ENCODE measurements around the gene CNTN1. TPM values are rescaled to one million over a fixed set of nuclear protein-coding genes. Genes with fewer than 3 reads are reported as not detected.
"Not testable (repeated sequence)": the region's sequence is repeated elsewhere in the genome, so short reads cannot be mapped to it uniquely, and the experiment has no call there.

The CNTN1 gene
- total RNA-seq, 1 donor from 2014 or later, result 1.8 TPM

DNA sequence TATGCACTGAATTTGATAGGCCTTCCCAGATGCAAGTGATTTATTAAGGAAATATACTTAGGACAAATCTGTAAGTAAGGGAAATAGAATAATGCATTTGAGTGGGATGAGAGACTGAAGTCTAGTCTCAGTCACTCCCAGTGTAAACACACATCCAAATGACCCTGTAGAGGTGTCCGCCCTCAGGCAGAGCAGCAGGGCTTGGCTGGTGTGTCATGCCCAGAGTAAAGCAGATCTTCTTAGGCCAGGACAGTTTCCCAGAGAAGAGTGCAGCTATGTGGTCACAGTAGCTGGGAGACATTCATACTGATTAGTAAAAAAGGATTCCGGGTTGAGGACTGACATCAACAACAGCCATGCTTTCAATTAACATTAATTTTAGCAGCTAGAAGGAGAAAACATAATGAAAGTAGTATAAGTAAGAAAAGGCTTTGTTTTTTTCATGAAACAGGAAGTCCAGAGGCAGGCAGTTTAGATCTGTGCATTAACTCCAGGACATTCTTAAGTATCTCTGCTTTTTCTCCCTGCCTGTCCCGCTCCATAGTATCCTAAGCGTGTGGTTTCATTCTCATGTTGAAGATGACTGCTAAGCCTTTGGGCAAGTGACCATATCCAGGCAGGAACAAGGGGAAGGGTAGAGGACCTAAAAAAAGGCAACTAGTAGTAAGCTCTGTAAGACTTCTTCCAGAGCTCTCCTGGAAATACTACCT, 35.7 kb downstream of the CNTN1 start:
- Mint-ChIP-seq H3K27me3 (ENCODE audit: low read depth) (no peaks in the 10 kb centered on the region), H3K27ac (ENCODE audit: unreplicated experiment) (no peak overlapping the region), H3K4me1 (ENCODE audit: low read depth) (peaks cover 3% of the 10 kb centered on the region), H3K36me3 (ENCODE audit: low read depth) (no peaks in the 10 kb centered on the region), H3K4me3 (ENCODE audit: unreplicated experiment) (no peak overlapping the region), H3K9me3 (ENCODE audit: low read depth) (no peaks in the 10 kb centered on the region)
- no peak for DNase-seq (ENCODE audit: low spot score)
- TF ChIP-seq, protein P1, sequence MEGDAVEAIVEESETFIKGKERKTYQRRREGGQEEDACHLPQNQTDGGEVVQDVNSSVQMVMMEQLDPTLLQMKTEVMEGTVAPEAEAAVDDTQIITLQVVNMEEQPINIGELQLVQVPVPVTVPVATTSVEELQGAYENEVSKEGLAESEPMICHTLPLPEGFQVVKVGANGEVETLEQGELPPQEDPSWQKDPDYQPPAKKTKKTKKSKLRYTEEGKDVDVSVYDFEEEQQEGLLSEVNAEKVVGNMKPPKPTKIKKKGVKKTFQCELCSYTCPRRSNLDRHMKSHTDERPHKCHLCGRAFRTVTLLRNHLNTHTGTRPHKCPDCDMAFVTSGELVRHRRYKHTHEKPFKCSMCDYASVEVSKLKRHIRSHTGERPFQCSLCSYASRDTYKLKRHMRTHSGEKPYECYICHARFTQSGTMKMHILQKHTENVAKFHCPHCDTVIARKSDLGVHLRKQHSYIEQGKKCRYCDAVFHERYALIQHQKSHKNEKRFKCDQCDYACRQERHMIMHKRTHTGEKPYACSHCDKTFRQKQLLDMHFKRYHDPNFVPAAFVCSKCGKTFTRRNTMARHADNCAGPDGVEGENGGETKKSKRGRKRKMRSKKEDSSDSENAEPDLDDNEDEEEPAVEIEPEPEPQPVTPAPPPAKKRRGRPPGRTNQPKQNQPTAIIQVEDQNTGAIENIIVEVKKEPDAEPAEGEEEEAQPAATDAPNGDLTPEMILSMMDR (IDR thresholded peaks at IDR 0.05), result no peak

- TF ChIP-seq, protein P1 (IDR thresholded peaks at IDR 0.05), result no peak
- Mint-ChIP-seq H3K27ac (ENCODE audit: unreplicated experiment) (no peak overlapping the region), H3K4me3 (ENCODE audit: unreplicated experiment) (no peak overlapping the region), H3K27me3 (ENCODE audit: low read depth) (no peaks in the 10 kb centered on the region), H3K4me1 (ENCODE audit: low read depth) (peaks cover 3% of the 10 kb centered on the region), H3K9me3 (ENCODE audit: low read depth) (no peaks in the 10 kb centered on the region), H3K36me3 (ENCODE audit: low read depth) (no peaks in the 10 kb centered on the region)
- no peak for DNase-seq (ENCODE audit: low spot score)
Observed at GRCh38 chr12:40730281-40730680, 38.0 kb downstream of the CNTN1 start.

DNA sequence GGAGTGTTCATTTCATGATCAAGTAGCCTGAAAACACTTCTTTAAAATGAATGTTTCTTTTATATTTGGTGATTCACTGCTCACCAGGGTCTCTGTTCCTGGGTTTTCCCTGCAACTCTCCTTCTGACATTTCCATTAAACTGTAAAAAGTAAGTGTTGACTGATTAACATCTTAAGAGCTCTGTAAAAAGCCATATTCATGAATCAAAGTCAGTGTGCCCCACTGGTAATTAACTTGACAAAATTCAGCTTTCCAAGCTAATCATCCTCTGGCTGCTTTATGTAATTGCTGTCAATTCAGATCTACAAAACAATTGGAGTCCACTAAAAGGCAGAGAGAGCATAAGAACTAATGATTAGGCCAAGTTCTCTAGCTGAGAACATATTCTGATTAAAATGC, 41.6 kb downstream of the CNTN1 start:
- Mint-ChIP-seq H3K4me1 (ENCODE audit: low read depth) (peaks cover 6% of the 10 kb centered on the region), H3K9me3 (ENCODE audit: low read depth) (no peaks in the 10 kb centered on the region), H3K27me3 (ENCODE audit: low read depth) (no peaks in the 10 kb centered on the region), H3K36me3 (ENCODE audit: low read depth) (no peaks in the 10 kb centered on the region), H3K27ac (ENCODE audit: unreplicated experiment) (no peak overlapping the region), H3K4me3 (ENCODE audit: unreplicated experiment) (no peak overlapping the region)
- TF ChIP-seq, protein P1 (IDR thresholded peaks at IDR 0.05), result no peak
- no peak for DNase-seq (ENCODE audit: low spot score)

- TF ChIP-seq, protein P1 (IDR thresholded peaks at IDR 0.05), result no peak
Observed at GRCh38 chr12:40734276-40734675, 42.0 kb downstream of the CNTN1 start.

DNA sequence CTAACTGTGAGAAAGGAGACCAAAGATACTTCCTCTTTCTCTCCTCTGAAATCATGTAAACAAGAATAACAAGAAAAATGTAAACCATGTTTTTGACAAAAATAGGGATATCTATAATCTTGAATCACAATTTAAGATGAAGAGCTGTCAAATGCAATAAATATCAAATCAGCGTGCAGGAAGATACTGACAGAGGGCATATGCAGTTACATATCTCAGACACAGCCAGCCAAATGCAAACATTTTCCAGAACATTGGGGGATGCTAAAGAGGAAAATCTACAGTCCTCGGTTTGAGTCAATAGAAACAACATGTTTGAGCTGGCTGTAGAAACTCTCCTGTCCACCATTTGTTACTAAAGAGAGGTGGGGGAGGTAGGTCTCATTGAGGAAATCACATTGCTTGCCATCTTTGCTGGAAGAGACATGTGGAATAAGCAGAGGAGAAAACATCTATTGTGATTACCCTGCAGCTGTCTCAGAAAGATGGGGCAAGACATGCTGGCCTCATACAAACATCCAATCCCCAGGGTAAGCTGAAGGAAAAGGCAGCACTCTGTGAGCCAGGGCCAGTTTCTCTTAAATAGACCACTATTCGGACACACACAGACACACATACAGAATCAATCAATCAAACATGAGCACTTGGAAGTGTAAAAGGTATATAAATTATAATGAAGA, 43.5 kb downstream of the CNTN1 start:
- TF ChIP-seq, protein P1 (IDR thresholded peaks at IDR 0.05), result no peak
- H3K36me3 Mint-ChIP-seq (ENCODE audit: low read depth), result no peaks in the 10 kb centered on the region
- no peaks in the 10 kb centered on the region for H3K9me3 Mint-ChIP-seq (ENCODE audit: low read depth)
- DNase-seq (ENCODE audit: low spot score), result no peak
- H3K27me3 Mint-ChIP-seq (ENCODE audit: low read depth), result no peaks in the 10 kb centered on the region
- H3K27ac Mint-ChIP-seq (ENCODE audit: unreplicated experiment), result no peak overlapping the region
- H3K4me1 Mint-ChIP-seq (ENCODE audit: low read depth), result peaks cover 9% of the 10 kb centered on the region
- no peak overlapping the region for H3K4me3 Mint-ChIP-seq (ENCODE audit: unreplicated experiment)

More at GRCh38 chr12:40734276-40734675, 42.0 kb downstream of the CNTN1 start:
- H3K4me3 Mint-ChIP-seq (ENCODE audit: unreplicated experiment), result no peak overlapping the region
- no peaks in the 10 kb centered on the region for H3K36me3 Mint-ChIP-seq (ENCODE audit: low read depth)
- DNase-seq (ENCODE audit: low spot score), result no peak
- no peaks in the 10 kb centered on the region for H3K27me3 Mint-ChIP-seq (ENCODE audit: low read depth)
- H3K9me3 Mint-ChIP-seq (ENCODE audit: low read depth), result no peaks in the 10 kb centered on the region
- H3K4me1 Mint-ChIP-seq (ENCODE audit: low read depth), result peaks cover 9% of the 10 kb centered on the region
- H3K27ac Mint-ChIP-seq (ENCODE audit: unreplicated experiment), result no peak overlapping the region

DNA sequence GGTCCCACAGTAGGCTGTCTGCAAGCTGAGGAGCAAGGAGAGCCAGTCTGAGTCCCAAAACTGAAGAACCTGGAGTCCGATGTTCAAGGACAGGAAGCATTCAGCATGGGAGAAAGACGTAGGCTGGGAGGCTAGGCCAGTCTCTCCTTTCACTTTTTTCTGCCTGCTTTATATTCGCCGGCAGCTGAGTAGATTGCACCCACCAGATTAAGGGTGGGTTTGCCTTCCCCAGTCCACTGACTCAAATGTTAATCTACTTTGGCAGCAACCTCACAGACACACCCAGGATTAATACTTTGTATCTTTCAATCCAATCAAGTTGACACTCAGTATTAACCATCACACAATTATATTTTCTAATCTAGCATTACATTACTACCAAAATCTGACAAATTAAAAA, 45.2 kb downstream of the CNTN1 start:
- not testable (repeated sequence) for H3K4me1 Mint-ChIP-seq (ENCODE audit: low read depth); H3K27me3 Mint-ChIP-seq (ENCODE audit: low read depth); H3K36me3 Mint-ChIP-seq (ENCODE audit: low read depth); H3K4me3 Mint-ChIP-seq (ENCODE audit: unreplicated experiment); H3K27ac Mint-ChIP-seq (ENCODE audit: unreplicated experiment); DNase-seq (ENCODE audit: low spot score); H3K9me3 Mint-ChIP-seq (ENCODE audit: low read depth)

All from chondrocyte (in vitro differentiated cells).